22Rv1 (cell line): ENCODE results near the gene LMTK2.

Experiments used
- CTCF ChIP-seq: fragments of 450-650 bp; IDR thresholded peaks from 2 replicates; pipeline ENCODE4 v1.5.1; 2017; ENCODE audit warnings: mild to moderate bottlenecking
- ZFX ChIP-seq: fragments of 450-650 bp; IDR thresholded peaks from 2 replicates; pipeline ENCODE4 v1.6.1; 2017; ENCODE audit warnings: antibody characterized with exemption, borderline replicate concordance

GRCh38 chr7:98254516-98254915, 147.9 kb downstream of the LMTK2 start:
- TF ChIP-seq CTCF (no peak), ZFX (no peak)
